ENCODE data around the gene EPC1.

EPC1 gene

GRCh38 chr10:32266566-32266965 is 80.4 kb downstream of the EPC1 start:
- H3K4me1 ChIP-seq (ENCODE audit: insufficient read depth, low read length, poor library complexity, severe bottlenecking): no peaks in the 10 kb centered on the region
- no peaks in the 10 kb centered on the region for H3K27me3 ChIP-seq (ENCODE audit: insufficient read depth, low read length, poor library complexity, severe bottlenecking)
- H3K9ac ChIP-seq (ENCODE audit: low read depth, low read length, poor library complexity, severe bottlenecking): no peak overlapping the region
- no peaks in the 10 kb centered on the region for H3K79me2 ChIP-seq (ENCODE audit: insufficient read depth, low read length)
- no peak overlapping the region for H2AFZ ChIP-seq (ENCODE audit: low read length)
- H3K4me2 ChIP-seq (ENCODE audit: low read depth, low read length, poor library complexity, severe bottlenecking): no peak overlapping the region
- no peaks in the 10 kb centered on the region for H3K9me3 ChIP-seq (ENCODE audit: insufficient read depth, low read depth, low read length)
- no peak overlapping the region for H3K4me3 ChIP-seq (ENCODE audit: low read length, poor library complexity, severe bottlenecking)
- no peaks in the 10 kb centered on the region for H3K9me2 ChIP-seq (replicated peaks; ENCODE audit: low read depth, low read length)
- peaks cover 3% of the 10 kb centered on the region for H4K20me1 ChIP-seq (ENCODE audit: insufficient read depth, low read length, poor library complexity, severe bottlenecking)
- H3K36me3 ChIP-seq (ENCODE audit: insufficient read depth, low read length): peaks cover 47% of the 10 kb centered on the region
- TF ChIP-seq EZH2phosphoT487 (IDR thresholded peaks at IDR 0.05; ENCODE audit: borderline replicate concordance) (no peak), CTCF (conservative IDR thresholded peaks at IDR 0.05; ENCODE audit: low read length) (no peak)
- no peaks in the 10 kb centered on the region for H3F3A ChIP-seq (ENCODE audit: low read depth)

- no peaks in the 10 kb centered on the region for H3K79me2 ChIP-seq (ENCODE audit: insufficient read depth, low read length)
- H3F3A ChIP-seq (ENCODE audit: low read depth): no peaks in the 10 kb centered on the region
- TF ChIP-seq CTCF (conservative IDR thresholded peaks at IDR 0.05; ENCODE audit: low read length) (no peak), EZH2phosphoT487 (IDR thresholded peaks at IDR 0.05; ENCODE audit: borderline replicate concordance) (no peak)
- H3K4me2 ChIP-seq (ENCODE audit: low read depth, low read length, poor library complexity, severe bottlenecking): no peak overlapping the region
- H2AFZ ChIP-seq (ENCODE audit: low read length): no peak overlapping the region
- no peaks in the 10 kb centered on the region for H3K4me1 ChIP-seq (ENCODE audit: insufficient read depth, low read length, poor library complexity, severe bottlenecking)
- peaks cover 38% of the 10 kb centered on the region for H3K36me3 ChIP-seq (ENCODE audit: insufficient read depth, low read length)
- H3K9me3 ChIP-seq (ENCODE audit: insufficient read depth, low read depth, low read length): no peaks in the 10 kb centered on the region
- H3K4me3 ChIP-seq (ENCODE audit: low read length, poor library complexity, severe bottlenecking): no peak overlapping the region
- no peaks in the 10 kb centered on the region for H3K27me3 ChIP-seq (ENCODE audit: insufficient read depth, low read length, poor library complexity, severe bottlenecking)
- H3K9ac ChIP-seq (ENCODE audit: low read depth, low read length, poor library complexity, severe bottlenecking): no peak overlapping the region
- H4K20me1 ChIP-seq (ENCODE audit: insufficient read depth, low read length, poor library complexity, severe bottlenecking): peaks cover 3% of the 10 kb centered on the region
- H3K9me2 ChIP-seq (replicated peaks; ENCODE audit: low read depth, low read length): no peaks in the 10 kb centered on the region
Measured at GRCh38 chr10:32265756-32266155, 81.2 kb downstream of the EPC1 start.

- H3K4me3 ChIP-seq (ENCODE audit: low read length, poor library complexity, severe bottlenecking): no peak overlapping the region
- H3K27me3 ChIP-seq (ENCODE audit: insufficient read depth, low read length, poor library complexity, severe bottlenecking): no peaks in the 10 kb centered on the region
- H3K4me2 ChIP-seq (ENCODE audit: low read depth, low read length, poor library complexity, severe bottlenecking): no peak overlapping the region
- no peaks in the 10 kb centered on the region for H3K9me2 ChIP-seq (replicated peaks; ENCODE audit: low read depth, low read length)
- H3F3A ChIP-seq (ENCODE audit: low read depth): no peaks in the 10 kb centered on the region
- H3K4me1 ChIP-seq (ENCODE audit: insufficient read depth, low read length, poor library complexity, severe bottlenecking): no peaks in the 10 kb centered on the region
- H3K79me2 ChIP-seq (ENCODE audit: insufficient read depth, low read length): no peaks in the 10 kb centered on the region
- H2AFZ ChIP-seq (ENCODE audit: low read length): no peak overlapping the region
- TF ChIP-seq CTCF (conservative IDR thresholded peaks at IDR 0.05; ENCODE audit: low read length) (no peak), EZH2phosphoT487 (IDR thresholded peaks at IDR 0.05; ENCODE audit: borderline replicate concordance) (no peak)
- H3K36me3 ChIP-seq (ENCODE audit: insufficient read depth, low read length): peaks cover 14% of the 10 kb centered on the region; the same call in 1 of the 2 replicates
- no peaks in the 10 kb centered on the region for H4K20me1 ChIP-seq (ENCODE audit: insufficient read depth, low read length, poor library complexity, severe bottlenecking)
- no peak overlapping the region for H3K9ac ChIP-seq (ENCODE audit: low read depth, low read length, poor library complexity, severe bottlenecking)
- H3K9me3 ChIP-seq (ENCODE audit: insufficient read depth, low read depth, low read length): no peaks in the 10 kb centered on the region
Measured at GRCh38 chr10:32263300-32263699, 83.7 kb downstream of the EPC1 start.

Data from Loucy (cell line).